SJCRH30 (cell line): ENCODE results near the gene FPGS. TPM values are rescaled to one million over a fixed set of nuclear protein-coding genes. Genes with fewer than 3 reads are reported as not detected.

Source experiments
- DNase-seq, 2 experiments: peaks; one replicate each; pipeline ENCODE4 v3.0.0-alpha.2; 2015 to 2020
- H3K27ac ChIP-seq: fragments of 250-450 bp; sonication (Bioruptor Pico); 2 replicates; pipeline ENCODE4 v1.5.1; 2020; ENCODE audit warnings: mild to moderate bottlenecking, moderate library complexity
- H3K27me3 ChIP-seq: fragments of 250-450 bp; sonication (Bioruptor Pico); 2 replicates; pipeline ENCODE4 v1.5.1; 2020; ENCODE audit warnings: mild to moderate bottlenecking, moderate library complexity
- H3K36me3 ChIP-seq: fragments of 250-450 bp; sonication (Bioruptor Pico); 2 replicates; pipeline ENCODE4 v1.5.1; 2020; ENCODE audit warnings: mild to moderate bottlenecking, moderate library complexity
- H3K4me1 ChIP-seq: fragments of 250-450 bp; sonication (Bioruptor Pico); 2 replicates; pipeline ENCODE4 v1.5.1; 2020; ENCODE audit warnings: mild to moderate bottlenecking, moderate library complexity
- H3K4me3 ChIP-seq: fragments of 250-450 bp; sonication (Bioruptor Pico); 2 replicates; pipeline ENCODE4 v1.5.1; 2020; ENCODE audit warnings: mild to moderate bottlenecking, moderate library complexity
- H3K9me3 ChIP-seq: fragments of 250-450 bp; sonication (Bioruptor Pico); replicated peaks from 2 replicates; pipeline ENCODE4 v1.5.1; 2020; ENCODE audit warnings: mild to moderate bottlenecking, moderate library complexity
- total RNA-seq: library from RNA; depleted of rRNA; stranded (reverse); fragments of >200 nt; shearing (Covaris generic); gene quantifications from 2 replicates; pipeline ENCODE4 v1.2.3, GENCODE V29; 2014; rRNA removed

Gene FPGS
- total RNA-seq, 1 experiment from 2014 or later: 39.4 TPM

DNA sequence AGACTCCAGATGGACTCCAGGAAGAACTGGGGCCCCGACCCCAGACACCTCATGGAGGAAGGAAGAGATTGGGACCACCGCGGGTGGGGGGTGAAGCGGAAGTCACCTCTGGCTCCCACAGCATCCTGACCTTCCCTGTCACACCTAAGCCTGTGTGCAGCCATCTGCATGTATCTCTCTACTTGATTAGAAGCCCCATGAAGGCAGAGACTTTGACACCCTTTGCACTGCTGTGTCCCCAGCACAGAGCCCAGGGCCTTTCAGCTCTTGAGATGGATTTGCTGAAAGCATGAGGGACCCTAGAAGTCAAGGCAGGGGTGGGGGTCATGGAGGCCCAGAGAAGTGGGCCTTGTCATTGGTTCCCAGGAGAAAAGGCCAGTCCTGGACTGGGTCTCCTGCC lies 54.6 kb downstream of the FPGS start:
- no peak for DNase-seq
- Histone ChIP-seq H3K27me3 (no peaks in the 10 kb centered on the region), H3K27ac (peak overlapping the region; percentile 43; the same call in 1 of the 2 replicates), H3K9me3 (no peaks in the 10 kb centered on the region), H3K4me1 (peaks cover 28% of the 10 kb centered on the region), H3K36me3 (no peaks in the 10 kb centered on the region), H3K4me3 (no peak overlapping the region)

DNA sequence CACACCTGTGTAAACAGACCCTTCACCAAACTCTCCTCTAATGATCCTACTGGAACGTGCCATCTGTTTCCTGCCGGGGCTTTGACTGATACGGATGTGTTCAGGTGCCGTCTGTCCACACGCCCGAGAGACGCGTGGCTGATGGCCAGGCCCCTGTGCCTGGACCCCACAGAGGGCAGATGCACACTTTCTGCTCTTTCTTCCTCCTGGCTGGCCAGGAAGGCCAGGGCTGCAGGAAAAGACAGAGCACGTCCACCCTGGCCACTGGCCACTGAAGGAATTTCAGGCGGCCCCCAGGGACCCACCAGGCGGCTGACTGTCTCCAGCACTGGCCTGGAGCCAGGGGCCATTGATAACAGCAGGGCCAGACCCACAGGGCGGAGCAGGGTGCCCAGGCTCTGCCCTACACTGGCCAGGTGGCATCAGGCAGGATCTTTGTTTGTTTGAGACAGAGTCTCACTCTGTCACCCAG lies 55.4 kb downstream of the FPGS start:
- Histone ChIP-seq H3K4me1 (peaks cover 36% of the 10 kb centered on the region), H3K4me3 (no peak overlapping the region), H3K27ac (peak overlapping the region; percentile 43), H3K36me3 (no peaks in the 10 kb centered on the region), H3K27me3 (no peaks in the 10 kb centered on the region), H3K9me3 (no peaks in the 10 kb centered on the region)
- peak; percentile 86 for DNase-seq

DNA sequence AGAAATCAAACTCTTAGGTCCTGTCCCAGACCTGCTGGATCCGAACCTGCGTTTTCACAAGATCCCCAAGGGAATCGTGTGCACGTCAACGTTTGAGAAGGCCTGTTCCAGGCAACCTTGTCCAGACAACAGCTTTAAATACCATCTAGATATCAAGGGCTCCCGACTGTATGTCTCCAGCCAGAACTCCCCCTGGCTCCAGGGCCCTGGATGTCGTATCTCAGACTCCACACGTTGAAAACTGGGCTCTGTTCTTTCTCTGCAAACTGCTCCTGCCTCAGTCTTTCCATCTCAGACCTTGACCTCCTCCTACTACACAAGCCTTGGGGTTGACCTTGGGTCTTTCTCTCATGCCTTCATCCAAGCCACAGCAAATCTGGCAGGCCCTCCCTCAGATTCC lies 57.6 kb downstream of the FPGS start:
- Histone ChIP-seq H3K4me1 (peaks cover 40% of the 10 kb centered on the region), H3K36me3 (no peaks in the 10 kb centered on the region)

DNA sequence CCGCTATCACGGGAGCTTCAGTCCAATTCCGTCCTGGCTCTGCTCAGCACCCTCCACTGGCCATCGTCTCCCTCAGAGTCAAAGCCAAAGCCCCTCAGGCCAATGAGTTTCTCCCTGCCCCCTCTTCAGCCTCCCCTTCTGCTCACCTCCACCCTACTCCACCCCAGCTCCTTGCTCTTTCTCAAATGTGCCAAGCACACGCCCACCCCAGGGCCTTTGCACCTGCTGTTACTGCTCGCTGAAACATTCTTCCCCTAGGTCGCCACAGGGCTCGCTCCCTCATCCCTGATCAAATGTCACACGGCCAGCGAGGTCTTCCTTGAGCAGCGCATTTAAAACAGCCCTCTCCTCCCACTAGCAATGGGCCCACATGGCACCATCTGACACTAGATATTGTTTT lies 58.1 kb downstream of the FPGS start:
- H3K4me3 ChIP-seq: no peak overlapping the region
- no peaks in the 10 kb centered on the region for H3K27me3 ChIP-seq
- DNase-seq: no peak
- H3K36me3 ChIP-seq: no peaks in the 10 kb centered on the region
- H3K27ac ChIP-seq: no peak overlapping the region
- H3K4me1 ChIP-seq: peaks cover 44% of the 10 kb centered on the region
- no peaks in the 10 kb centered on the region for H3K9me3 ChIP-seq

More for the DNA sequence above, 57.6 kb downstream of the FPGS start:
- Histone ChIP-seq H3K27me3 (no peaks in the 10 kb centered on the region), H3K27ac (no peak overlapping the region), H3K4me3 (no peak overlapping the region), H3K9me3 (no peaks in the 10 kb centered on the region)
- DNase-seq: no peak

DNA sequence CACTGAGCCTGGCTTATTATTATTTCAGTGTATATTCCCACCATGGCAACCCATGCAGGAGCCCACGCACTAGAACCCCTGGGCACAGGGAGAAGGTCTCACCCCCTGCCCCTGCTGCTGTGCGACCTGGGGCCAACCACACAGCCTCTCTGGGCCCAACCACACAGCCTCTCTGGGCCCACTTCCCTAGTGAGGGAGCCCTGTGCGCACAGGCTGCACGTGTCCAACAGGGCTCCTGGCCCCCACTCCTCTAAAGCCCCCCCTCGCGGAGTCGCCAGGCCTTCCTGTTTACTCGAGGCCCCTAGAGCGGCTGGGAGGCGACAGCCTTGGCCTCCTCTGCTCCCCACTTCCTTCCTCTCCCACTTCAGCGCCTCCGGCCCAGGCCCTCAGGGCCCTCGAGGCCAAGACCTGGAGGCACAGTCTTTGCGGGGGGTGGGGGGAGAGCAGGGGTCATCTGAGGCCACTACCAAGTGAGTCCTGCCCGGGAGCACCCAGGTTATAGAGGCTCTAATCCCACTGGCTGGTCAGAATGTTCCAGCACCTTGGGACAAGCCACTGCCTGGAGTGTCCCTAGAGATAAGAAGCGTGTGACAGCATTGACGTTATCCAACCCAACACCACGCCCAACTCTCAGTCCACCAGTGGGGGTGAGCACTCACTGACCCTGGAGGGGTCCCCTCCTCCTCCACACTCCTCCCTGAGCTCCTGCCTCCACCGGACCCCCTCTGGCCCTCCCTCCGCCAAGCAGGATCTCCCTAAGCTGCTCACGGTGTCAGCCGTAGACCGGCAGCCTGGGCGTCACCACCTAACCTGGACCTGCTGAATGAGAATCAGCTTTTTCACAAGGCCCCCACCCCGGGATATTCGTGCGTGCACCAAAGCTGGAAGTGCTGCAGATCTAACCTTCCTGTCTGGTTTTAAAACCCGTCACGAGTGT lies 59.7 kb downstream of the FPGS start:
- no peaks in the 10 kb centered on the region for H3K9me3 ChIP-seq
- H3K4me3 ChIP-seq: no peak overlapping the region
- H3K27ac ChIP-seq: no peak overlapping the region
- DNase-seq: peak; percentile 44 to 51
- no peaks in the 10 kb centered on the region for H3K27me3 ChIP-seq
- no peaks in the 10 kb centered on the region for H3K36me3 ChIP-seq
- H3K4me1 ChIP-seq: peaks cover 38% of the 10 kb centered on the region

DNA sequence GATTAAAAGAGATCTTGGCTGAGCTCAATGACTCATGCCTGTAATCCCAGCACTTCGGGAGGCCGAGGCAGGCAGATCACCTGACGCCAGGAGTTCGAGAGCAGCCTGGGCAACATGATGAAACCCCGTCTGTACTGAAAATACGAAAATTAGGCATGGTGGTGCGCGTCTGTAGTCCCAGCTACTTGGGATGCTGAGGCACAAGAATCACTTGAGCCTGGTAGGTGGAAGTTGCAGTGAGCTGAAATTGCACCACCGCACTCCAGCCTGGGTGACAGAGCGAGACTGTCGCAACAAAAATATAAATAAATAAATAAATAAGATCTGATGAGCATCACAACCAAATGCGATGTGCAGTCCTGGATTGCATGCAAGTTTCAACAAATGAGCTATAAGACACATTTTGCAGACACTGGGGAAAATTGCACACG lies 60.5 kb downstream of the FPGS start:
- peaks cover 30% of the 10 kb centered on the region for H3K4me1 ChIP-seq
- no peaks in the 10 kb centered on the region for H3K9me3 ChIP-seq
- no peaks in the 10 kb centered on the region for H3K27me3 ChIP-seq
- no peaks in the 10 kb centered on the region for H3K36me3 ChIP-seq
- peak in 1 of 2 experiments; percentile 45 for DNase-seq
- H3K4me3 ChIP-seq: no peak overlapping the region
- no peak overlapping the region for H3K27ac ChIP-seq

Other genes starting within 250 kb of the FPGS start
- gene STXBP1, start 190.6 kb upstream of the FPGS start, total RNA-seq: 3.6 and 5.2 TPM in 2 replicates
- gene CFAP157, start 95.9 kb upstream of the FPGS start, total RNA-seq: not detected in 2 replicates
- gene PTRH1, start 87.2 kb upstream of the FPGS start, total RNA-seq: 4.3 and 7.0 TPM in 2 replicates
- not detected in 2 replicates for gene TTC16, start 86.8 kb upstream of the FPGS start, total RNA-seq
- gene TOR2A, start 67.6 kb upstream of the FPGS start, total RNA-seq: 3.9 and 5.8 TPM in 2 replicates
- gene SH2D3C, start 24.2 kb upstream of the FPGS start, total RNA-seq: 0.99 and 1.4 TPM in 2 replicates
- 19.2 and 21.8 TPM in 2 replicates for gene CDK9, start 16.8 kb upstream of the FPGS start, total RNA-seq
- 16.4 and 16.6 TPM in 2 replicates for gene ENG, start 51.8 kb downstream of the FPGS start, total RNA-seq
- 31.4 and 36.4 TPM in 2 replicates for gene AK1, start 74.8 kb downstream of the FPGS start, total RNA-seq
- gene ST6GALNAC6, start 96.7 kb downstream of the FPGS start, total RNA-seq: 59.9 and 61.5 TPM in 2 replicates
- gene ST6GALNAC4, start 114.2 kb downstream of the FPGS start, total RNA-seq: 19.6 and 24.3 TPM in 2 replicates
- 0.20 and 0.51 TPM in 2 replicates for gene PIP5KL1, start 127.9 kb downstream of the FPGS start, total RNA-seq
- 44.7 and 46.4 TPM in 2 replicates for gene DPM2, start 135.0 kb downstream of the FPGS start, total RNA-seq
- 4.0 and 5.0 TPM in 2 replicates for gene EEIG1, start 178.1 kb downstream of the FPGS start, total RNA-seq